ENCODE results near the gene KRT6B.

DNA sequence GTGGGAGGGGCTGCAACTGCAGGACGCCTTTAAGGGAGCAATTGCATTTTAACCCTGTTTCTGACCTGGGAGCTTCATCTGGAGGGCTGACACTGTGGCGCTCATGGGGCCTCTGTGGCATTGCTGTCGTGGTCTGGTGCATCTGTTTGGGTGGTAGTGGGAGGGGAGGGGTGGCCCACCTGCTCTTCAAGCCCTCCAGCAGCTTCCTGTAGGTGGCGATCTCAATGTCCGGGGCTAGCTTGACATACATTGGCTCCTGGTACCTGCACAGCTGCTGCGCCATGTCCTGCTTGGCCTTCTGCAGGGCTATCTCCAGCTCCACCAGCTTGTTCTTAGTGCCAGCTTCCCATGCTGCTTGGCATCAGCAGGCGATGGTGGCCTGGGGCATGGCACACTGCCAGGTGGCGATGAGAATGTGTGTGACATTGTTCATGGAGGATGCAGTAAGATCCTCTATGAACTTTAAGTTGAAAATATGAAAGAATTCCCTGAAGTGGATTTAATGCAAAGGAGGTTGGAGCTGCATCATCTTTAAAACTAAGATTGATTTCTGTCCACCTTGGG lies 38.1 kb downstream of the KRT6B start:
- TF ChIP-seq, protein P1, sequence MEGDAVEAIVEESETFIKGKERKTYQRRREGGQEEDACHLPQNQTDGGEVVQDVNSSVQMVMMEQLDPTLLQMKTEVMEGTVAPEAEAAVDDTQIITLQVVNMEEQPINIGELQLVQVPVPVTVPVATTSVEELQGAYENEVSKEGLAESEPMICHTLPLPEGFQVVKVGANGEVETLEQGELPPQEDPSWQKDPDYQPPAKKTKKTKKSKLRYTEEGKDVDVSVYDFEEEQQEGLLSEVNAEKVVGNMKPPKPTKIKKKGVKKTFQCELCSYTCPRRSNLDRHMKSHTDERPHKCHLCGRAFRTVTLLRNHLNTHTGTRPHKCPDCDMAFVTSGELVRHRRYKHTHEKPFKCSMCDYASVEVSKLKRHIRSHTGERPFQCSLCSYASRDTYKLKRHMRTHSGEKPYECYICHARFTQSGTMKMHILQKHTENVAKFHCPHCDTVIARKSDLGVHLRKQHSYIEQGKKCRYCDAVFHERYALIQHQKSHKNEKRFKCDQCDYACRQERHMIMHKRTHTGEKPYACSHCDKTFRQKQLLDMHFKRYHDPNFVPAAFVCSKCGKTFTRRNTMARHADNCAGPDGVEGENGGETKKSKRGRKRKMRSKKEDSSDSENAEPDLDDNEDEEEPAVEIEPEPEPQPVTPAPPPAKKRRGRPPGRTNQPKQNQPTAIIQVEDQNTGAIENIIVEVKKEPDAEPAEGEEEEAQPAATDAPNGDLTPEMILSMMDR (conservative IDR thresholded peaks at IDR 0.05; ENCODE audit: low read depth in 2 of 2), result peak; percentile 50 to 69
- TF ChIP-seq, protein P2, sequence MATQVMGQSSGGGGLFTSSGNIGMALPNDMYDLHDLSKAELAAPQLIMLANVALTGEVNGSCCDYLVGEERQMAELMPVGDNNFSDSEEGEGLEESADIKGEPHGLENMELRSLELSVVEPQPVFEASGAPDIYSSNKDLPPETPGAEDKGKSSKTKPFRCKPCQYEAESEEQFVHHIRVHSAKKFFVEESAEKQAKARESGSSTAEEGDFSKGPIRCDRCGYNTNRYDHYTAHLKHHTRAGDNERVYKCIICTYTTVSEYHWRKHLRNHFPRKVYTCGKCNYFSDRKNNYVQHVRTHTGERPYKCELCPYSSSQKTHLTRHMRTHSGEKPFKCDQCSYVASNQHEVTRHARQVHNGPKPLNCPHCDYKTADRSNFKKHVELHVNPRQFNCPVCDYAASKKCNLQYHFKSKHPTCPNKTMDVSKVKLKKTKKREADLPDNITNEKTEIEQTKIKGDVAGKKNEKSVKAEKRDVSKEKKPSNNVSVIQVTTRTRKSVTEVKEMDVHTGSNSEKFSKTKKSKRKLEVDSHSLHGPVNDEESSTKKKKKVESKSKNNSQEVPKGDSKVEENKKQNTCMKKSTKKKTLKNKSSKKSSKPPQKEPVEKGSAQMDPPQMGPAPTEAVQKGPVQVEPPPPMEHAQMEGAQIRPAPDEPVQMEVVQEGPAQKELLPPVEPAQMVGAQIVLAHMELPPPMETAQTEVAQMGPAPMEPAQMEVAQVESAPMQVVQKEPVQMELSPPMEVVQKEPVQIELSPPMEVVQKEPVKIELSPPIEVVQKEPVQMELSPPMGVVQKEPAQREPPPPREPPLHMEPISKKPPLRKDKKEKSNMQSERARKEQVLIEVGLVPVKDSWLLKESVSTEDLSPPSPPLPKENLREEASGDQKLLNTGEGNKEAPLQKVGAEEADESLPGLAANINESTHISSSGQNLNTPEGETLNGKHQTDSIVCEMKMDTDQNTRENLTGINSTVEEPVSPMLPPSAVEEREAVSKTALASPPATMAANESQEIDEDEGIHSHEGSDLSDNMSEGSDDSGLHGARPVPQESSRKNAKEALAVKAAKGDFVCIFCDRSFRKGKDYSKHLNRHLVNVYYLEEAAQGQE (IDR thresholded peaks at IDR 0.05; ENCODE audit: unreplicated experiment), result no peak
- no peak for TF ChIP-seq EZH2 (IDR thresholded peaks at IDR 0.05; ENCODE audit: low read depth, unreplicated experiment)
- TF ChIP-seq EZH2phosphoT487 (IDR thresholded peaks at IDR 0.05; ENCODE audit: unreplicated experiment), result no peak
- no peak for TF ChIP-seq POLR2AphosphoS5 (IDR thresholded peaks at IDR 0.05; ENCODE audit: low read depth)
